ENCODE results near the gene NSF.
"Not testable (repeated sequence)": the region's sequence is repeated elsewhere in the genome, so short reads cannot be mapped to it uniquely, and the experiment has no call there.

- TF ChIP-seq CTCF, POLR2A, POLR2AphosphoS5, EP300 (IDR thresholded peaks at IDR 0.05): not testable (repeated sequence)
These were observed 12.7 kb downstream of the NSF start for GRCh38 chr17:46603125-46603524.
